CD8-positive, alpha-beta memory T cell (primary cell): ENCODE measurements around the gene SPTBN5. TPM values are rescaled to one million over a fixed set of nuclear protein-coding genes. Genes with fewer than 3 reads are reported as not detected.

Experiments used
- CTCF ChIA-PET: fragments of 350-600 bp; sonication (Branson Sonifier 250); formaldehyde crosslinking; loops from one replicate; lab custom pipeline; 2021; ENCODE audit warnings: antibody characterized with exemption; lab: Charles Lee
- POLR2A ChIA-PET: fragments of 350-600 bp; sonication (Branson Sonifier 250); formaldehyde crosslinking; loops from one replicate; lab custom pipeline; 2021; ENCODE audit warnings: antibody characterized with exemption; lab: Charles Lee
- DNase-seq, 5 donors: peaks; one replicate each; pipeline versions ENCODE4 v3.0.0 to v3.0.0-alpha.2; 2020 to 2022; ENCODE audit warnings: mixed read lengths in 1 of 5
- H3K27ac ChIP-seq: one replicate; pipeline ENCODE4 v1.7.0; 2013; ENCODE audit warnings: low read depth, mild to moderate bottlenecking, low read length, moderate library complexity
- H3K27me3 ChIP-seq: 2 replicates; pipeline ENCODE4 v1.7.0; 2013; ENCODE audit warnings: low read length, mild to moderate bottlenecking; ENCODE audit not compliant: insufficient read depth, poor library complexity, severe bottlenecking
- H3K36me3 ChIP-seq: 2 replicates; pipeline ENCODE4 v1.7.0; 2013; ENCODE audit warnings: mild to moderate bottlenecking, low read length, moderate library complexity; ENCODE audit not compliant: insufficient read depth
- H3K4me1 ChIP-seq: 2 replicates; pipeline ENCODE4 v1.7.0; 2013; ENCODE audit warnings: mild to moderate bottlenecking, low read length, moderate library complexity; ENCODE audit not compliant: insufficient read depth
- H3K4me3 ChIP-seq: 2 replicates; pipeline ENCODE4 v1.7.0; 2013; ENCODE audit warnings: mild to moderate bottlenecking, low read length
- H3K9me3 ChIP-seq: 2 replicates; pipeline ENCODE4 v1.7.0; 2013; ENCODE audit warnings: mild to moderate bottlenecking, low read length
- H3K27ac Mint-ChIP-seq, 8 donors: one replicate each; pipeline ENCODE4 v1.8.0; 2020 to 2021; ENCODE audit warnings: mixed read lengths in 8 of 8, mild to moderate bottlenecking in 6 of 8, inconsistent platforms in 3 of 8, moderate library complexity in 3 of 8
- H3K27me3 Mint-ChIP-seq, 2 donors: one replicate each; pipeline ENCODE4 v1.8.0; 2020 to 2021; ENCODE audit warnings: mixed read lengths in 2 of 2, mild to moderate bottlenecking in 1 of 2, moderate library complexity in 1 of 2
- H3K36me3 Mint-ChIP-seq, 3 donors: one replicate each; pipeline ENCODE4 v1.8.0; 2020 to 2021; ENCODE audit warnings: mixed read lengths in 3 of 3, inconsistent platforms in 1 of 3, mild to moderate bottlenecking in 1 of 3
- H3K4me1 Mint-ChIP-seq, 3 donors: one replicate each; pipeline ENCODE4 v1.8.0; 2020 to 2021; ENCODE audit warnings: mixed read lengths in 3 of 3, inconsistent platforms in 1 of 3, mild to moderate bottlenecking in 1 of 3
- H3K4me3 Mint-ChIP-seq, 7 donors: one replicate each; pipeline ENCODE4 v1.8.0; 2020 to 2021; ENCODE audit warnings: mixed read lengths in 7 of 7, mild to moderate bottlenecking in 6 of 7, moderate library complexity in 4 of 7, inconsistent platforms in 2 of 7
- H3K9me3 Mint-ChIP-seq, 5 donors: one replicate each; pipeline ENCODE4 v1.8.0; 2020 to 2022; ENCODE audit warnings: mixed read lengths in 5 of 5, mild to moderate bottlenecking in 3 of 5, moderate library complexity in 2 of 5, inconsistent platforms in 1 of 5
- polyA plus RNA-seq: library from polyadenylated mRNA; unstranded; fragments of 300-500 nt; fragmentation: Illumina TruSeq; gene quantifications from one replicate; pipeline ENCODE4 v1.2.3, GENCODE V29; 2021
- total RNA-seq, 2 experiments: library from RNA; stranded (reverse); gene quantifications; one replicate each; pipeline ENCODE4 v1.2.3, GENCODE V29; 2021

The SPTBN5 gene
- total RNA-seq (under 1 TPM; 0.31 to 0.39 TPM), polyA plus RNA-seq (not detected)

DNA sequence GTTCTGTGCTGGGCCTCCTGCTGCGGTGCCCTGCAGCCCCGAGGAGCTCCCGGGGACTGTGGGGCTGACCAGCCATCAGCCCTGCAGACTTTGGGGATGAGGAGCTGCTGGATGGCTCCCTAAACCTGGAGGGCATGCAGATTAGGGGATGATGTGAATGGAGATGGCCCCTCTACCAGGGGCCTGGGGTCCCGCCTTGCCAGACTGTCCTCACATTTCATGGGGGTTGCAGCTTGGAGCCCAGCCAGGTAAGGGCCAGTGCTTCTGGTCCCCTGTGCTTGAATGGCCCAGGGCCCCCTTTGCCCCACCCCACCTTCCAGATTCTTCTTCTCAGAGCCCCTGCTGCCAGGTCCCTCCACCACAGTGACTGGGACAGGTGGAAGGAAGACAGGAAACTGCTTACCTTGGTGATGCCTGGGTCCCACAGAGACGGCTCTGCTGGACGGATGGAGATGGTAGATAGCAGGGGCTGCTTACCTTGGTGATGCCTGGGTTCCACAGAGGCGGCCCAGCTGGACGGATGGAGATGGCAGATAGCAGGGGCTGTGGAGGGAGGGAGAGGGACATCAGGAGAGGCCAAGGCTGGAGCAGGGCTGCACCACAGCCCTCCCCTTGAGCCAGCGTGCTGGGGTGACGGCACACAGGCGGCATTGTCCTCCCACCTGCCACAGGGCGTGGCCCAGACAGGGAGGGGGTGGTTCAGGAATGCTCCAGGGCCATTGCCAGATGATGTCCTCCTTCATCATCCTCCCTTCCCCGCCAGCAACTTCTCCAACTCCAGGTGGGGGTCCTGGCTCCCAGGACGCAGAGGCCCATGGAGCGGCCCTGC, at the start of gene SPTBN5:
Gene SPTBN5 (minus strand): TSS at position 632 of the 829 bp plus-strand sequence. CDS start 556 bp downstream, at position 76.
- H3K9me3 ChIP-seq, result no peaks in the 10 kb centered on the region
- H3K36me3 ChIP-seq, result no peaks in the 10 kb centered on the region
- peaks cover 0 to 1% of the 10 kb centered on the region in 2 donors for H3K27me3 Mint-ChIP-seq
- peak within 1 kb of the TSS; percentile 79 to 93 (median 84) for H3K4me3 Mint-ChIP-seq
- H3K36me3 Mint-ChIP-seq, result peaks cover 0 to 19% (median 3%) of the 10 kb centered on the region in 3 donors
- POLR2A ChIA-PET, result interaction anchor here (0.6 to 1.7 kb wide), 5 partner anchors 14 to 148 kb away, joined by 3 to 11 read pairs (median 4); partner anchors contain the start of genes EHD4 and MAPKBP1
- CTCF ChIA-PET, result interaction anchor here (1.6 to 4.5 kb wide), 6 partner anchors 11 to 120 kb away, joined by 3 to 41 read pairs (median 12); partner anchors contain the start of gene MAPKBP1
- H3K27ac Mint-ChIP-seq, result peak within 1 kb of the TSS; percentile 99 to 100 (median 100)
- peak within 1 kb of the TSS; percentile 76 for H3K27ac ChIP-seq
- H3K4me3 ChIP-seq, result peak within 1 kb of the TSS; percentile 29
- H3K4me1 ChIP-seq, result peaks cover 45% of the 10 kb centered on the region
- H3K9me3 Mint-ChIP-seq, result no peaks in the 10 kb centered on the region
- H3K27me3 ChIP-seq, result no peaks in the 10 kb centered on the region
- DNase-seq, result no peak
- peaks cover 42 to 71% (median 44%) of the 10 kb centered on the region in 3 donors for H3K4me1 Mint-ChIP-seq

DNA sequence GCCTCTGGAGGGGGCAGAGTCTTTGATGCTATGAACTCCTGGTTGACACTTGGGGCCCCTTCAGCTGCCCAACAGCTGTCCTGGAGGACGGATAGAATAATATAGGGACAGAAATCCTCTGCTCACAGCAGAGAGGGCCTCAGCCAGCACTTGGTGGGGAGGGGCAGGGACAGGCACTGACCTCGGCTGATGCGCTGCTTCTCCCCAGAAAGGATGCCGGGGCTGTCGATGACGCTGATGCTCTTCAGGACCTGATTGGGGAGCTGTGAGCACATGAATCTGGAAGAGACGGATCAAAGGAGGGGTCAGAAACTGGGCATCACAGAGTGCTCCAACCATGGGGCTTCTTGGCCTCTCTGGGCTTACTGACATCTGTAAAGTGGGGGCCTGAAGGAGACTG, 49.0 kb upstream of the SPTBN5 start:
- Histone ChIP-seq H3K27me3 (no peaks in the 10 kb centered on the region), H3K27ac (no peak overlapping the region), H3K9me3 (no peaks in the 10 kb centered on the region), H3K4me1 (peaks cover 10% of the 10 kb centered on the region), H3K36me3 (no peaks in the 10 kb centered on the region), H3K4me3 (no peak overlapping the region)
- Mint-ChIP-seq H3K27ac (peak overlapping the region in 6 of 8 donors; percentile 33 to 88 (median 62)), H3K36me3 (peaks cover 0 to 27% (median 3%) of the 10 kb centered on the region in 3 donors), H3K9me3 (no peaks in the 10 kb centered on the region), H3K4me1 (peaks cover 17 to 19% (median 18%) of the 10 kb centered on the region in 3 donors), H3K4me3 (no peak overlapping the region), H3K27me3 (no peaks in the 10 kb centered on the region)
- DNase-seq, result no peak
- ChIA-PET POLR2A (no interaction called here), CTCF (interaction anchor here (2.1 kb wide), 1 partner anchor 38 kb away, joined by 4 read pairs; no protein-coding TSS in a partner anchor)

DNA sequence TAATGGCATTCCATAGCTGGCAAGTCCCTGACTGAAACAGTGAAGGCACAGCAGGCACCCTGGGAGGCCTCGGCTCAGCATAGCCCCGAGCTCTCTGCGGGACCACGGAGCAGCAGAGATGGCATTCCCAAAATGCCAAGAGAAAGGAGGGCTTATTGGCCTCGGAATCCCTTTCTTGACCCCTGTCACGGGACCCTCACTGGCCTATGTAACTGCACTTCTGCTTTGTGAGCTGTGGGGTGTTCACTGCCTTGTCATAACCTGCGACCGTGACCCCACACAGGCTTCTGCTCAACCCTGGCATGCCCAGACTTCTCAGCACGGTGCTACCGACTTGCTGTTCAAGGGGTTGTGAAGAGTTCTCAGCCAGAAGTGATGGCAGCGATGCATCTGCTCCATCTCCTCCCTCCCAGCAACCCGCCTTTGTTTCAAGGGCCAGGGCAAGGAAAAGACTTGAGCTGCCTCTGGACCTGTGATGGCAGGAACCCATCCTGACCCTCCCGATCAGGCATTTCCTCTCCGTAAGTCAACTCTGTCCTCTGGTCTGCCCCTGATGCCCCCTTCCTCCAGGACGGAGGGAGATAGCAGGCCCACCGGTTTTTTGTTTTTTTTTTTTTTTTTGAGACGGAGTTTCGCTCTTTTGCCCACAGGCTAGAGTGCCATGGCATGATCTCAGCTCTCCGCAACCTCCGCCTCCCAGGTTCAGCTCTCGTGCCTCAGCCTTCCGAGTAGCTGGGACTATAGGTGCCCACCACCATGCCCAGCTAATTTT, 48.0 kb upstream of the SPTBN5 start:
- Mint-ChIP-seq H3K27me3 (no peaks in the 10 kb centered on the region), H3K4me3 (peak overlapping the region in 1 of 7 donors; percentile 72), H3K9me3 (no peaks in the 10 kb centered on the region), H3K27ac (peak overlapping the region in 2 of 8 donors; percentile 61 to 62), H3K4me1 (peaks cover 27 to 29% (median 28%) of the 10 kb centered on the region in 3 donors), H3K36me3 (peaks cover 0 to 23% (median 3%) of the 10 kb centered on the region in 3 donors)
- CTCF ChIA-PET, result interaction anchor here (2.1 kb wide), 2 partner anchors 37 to 168 kb away, joined by 4 to 8 read pairs; partner anchors contain the start of gene MAPKBP1
- POLR2A ChIA-PET, result interaction anchor here (0.5 to 0.7 kb wide), 3 partner anchors 19 to 278 kb away, joined by 3 to 6 read pairs (median 3); no protein-coding TSS in a partner anchor
- Histone ChIP-seq H3K4me3 (no peak overlapping the region), H3K36me3 (no peaks in the 10 kb centered on the region), H3K9me3 (no peaks in the 10 kb centered on the region), H3K27ac (no peak overlapping the region), H3K27me3 (no peaks in the 10 kb centered on the region), H3K4me1 (peaks cover 21% of the 10 kb centered on the region)
- DNase-seq, result no peak

- peaks cover 41 to 43% (median 42%) of the 10 kb centered on the region in 3 donors for H3K4me1 Mint-ChIP-seq
- H3K9me3 ChIP-seq, result no peaks in the 10 kb centered on the region
- peaks cover 35% of the 10 kb centered on the region for H3K4me1 ChIP-seq
- peak in 3 of 5 donors; percentile 12 to 68 (median 27) for DNase-seq
- POLR2A ChIA-PET, result no interaction called here
- H3K36me3 ChIP-seq, result no peaks in the 10 kb centered on the region
- CTCF ChIA-PET, result interaction anchor here (1.4 to 7.9 kb wide), 3 partner anchors 18 to 167 kb away, joined by 4 to 68 read pairs (median 8); partner anchors contain the start of gene MAPKBP1
- H3K36me3 Mint-ChIP-seq, result peaks cover 0 to 23% (median 4%) of the 10 kb centered on the region in 3 donors
- no peak overlapping the region for H3K4me3 ChIP-seq
- peak overlapping the region in 3 of 7 donors; percentile 4 to 46 (median 35) for H3K4me3 Mint-ChIP-seq
- H3K27me3 ChIP-seq, result no peaks in the 10 kb centered on the region
- H3K27me3 Mint-ChIP-seq, result no peaks in the 10 kb centered on the region
- H3K27ac ChIP-seq, result no peak overlapping the region
- H3K27ac Mint-ChIP-seq, result peak overlapping the region; percentile 81 to 95 (median 86)
- H3K9me3 Mint-ChIP-seq, result no peaks in the 10 kb centered on the region
Observed at GRCh38 chr15:41940441-41940857, 46.6 kb upstream of the SPTBN5 start.

- no peak overlapping the region for H3K4me3 ChIP-seq
- H3K9me3 Mint-ChIP-seq, result no peaks in the 10 kb centered on the region
- H3K36me3 ChIP-seq, result no peaks in the 10 kb centered on the region
- peak overlapping the region; percentile 81 to 95 (median 86) for H3K27ac Mint-ChIP-seq
- H3K4me1 Mint-ChIP-seq, result peaks cover 46 to 48% (median 47%) of the 10 kb centered on the region in 3 donors
- no peaks in the 10 kb centered on the region for H3K9me3 ChIP-seq
- no peaks in the 10 kb centered on the region for H3K27me3 Mint-ChIP-seq
- peaks cover 0 to 19% (median 4%) of the 10 kb centered on the region in 3 donors for H3K36me3 Mint-ChIP-seq
- DNase-seq, result no peak
- H3K27ac ChIP-seq, result no peak overlapping the region
- ChIA-PET CTCF (interaction anchor here (1.4 to 7.9 kb wide), 3 partner anchors 18 to 166 kb away, joined by 4 to 68 read pairs (median 8); partner anchors contain the start of gene MAPKBP1), POLR2A (no interaction called here)
- H3K4me3 Mint-ChIP-seq, result peak overlapping the region in 1 of 7 donors; percentile 4
- H3K27me3 ChIP-seq, result no peaks in the 10 kb centered on the region
- H3K4me1 ChIP-seq, result peaks cover 39% of the 10 kb centered on the region
Observed at GRCh38 chr15:41939986-41940385, 46.1 kb upstream of the SPTBN5 start.

- Mint-ChIP-seq H3K4me3 (peak overlapping the region; percentile 31 to 91 (median 77)), H3K27me3 (no peaks in the 10 kb centered on the region), H3K36me3 (peaks cover 0 to 16% (median 4%) of the 10 kb centered on the region in 3 donors), H3K4me1 (peaks cover 58 to 66% (median 66%) of the 10 kb centered on the region in 3 donors), H3K27ac (peak overlapping the region; percentile 94 to 100 (median 100)), H3K9me3 (no peaks in the 10 kb centered on the region)
- Histone ChIP-seq H3K36me3 (no peaks in the 10 kb centered on the region), H3K27ac (peak overlapping the region; percentile 88), H3K9me3 (no peaks in the 10 kb centered on the region), H3K4me1 (peaks cover 61% of the 10 kb centered on the region), H3K4me3 (peak overlapping the region; percentile 12), H3K27me3 (no peaks in the 10 kb centered on the region)
- POLR2A ChIA-PET, result interaction anchor here (0.6 to 2.4 kb wide), 8 partner anchors 34 to 1007 kb away, joined by 3 to 45 read pairs (median 4); partner anchors contain the start of genes EHD4 and MAPKBP1
- CTCF ChIA-PET, result interaction anchor here (1.0 to 7.9 kb wide), 20 partner anchors 10 to 472 kb away, joined by 3 to 68 read pairs (median 4); partner anchors contain the start of genes EHD4, MAPKBP1 and RPAP1
- peak in 1 of 5 donors; percentile 8 for DNase-seq
Observed at GRCh38 chr15:41937568-41937923, 43.7 kb upstream of the SPTBN5 start.
